Activated T-helper 1 cell treated with anti-CD3 and anti-CD28 coated beads, Interleukin-2, amount 50 U/mL, for 16 hours (primary cell): ENCODE measurements around the gene MX2.
"Not testable (repeated sequence)": the region's sequence is repeated elsewhere in the genome, so short reads cannot be mapped to it uniquely, and the experiment has no call there.

Source experiments
- DNase-seq, 2 donors: peaks; one replicate each; pipeline ENCODE4 v3.0.0-alpha.2; 2020; ENCODE audit warnings: low read depth in 1 of 2, low spot score in 1 of 2

Gene MX2, protein sequence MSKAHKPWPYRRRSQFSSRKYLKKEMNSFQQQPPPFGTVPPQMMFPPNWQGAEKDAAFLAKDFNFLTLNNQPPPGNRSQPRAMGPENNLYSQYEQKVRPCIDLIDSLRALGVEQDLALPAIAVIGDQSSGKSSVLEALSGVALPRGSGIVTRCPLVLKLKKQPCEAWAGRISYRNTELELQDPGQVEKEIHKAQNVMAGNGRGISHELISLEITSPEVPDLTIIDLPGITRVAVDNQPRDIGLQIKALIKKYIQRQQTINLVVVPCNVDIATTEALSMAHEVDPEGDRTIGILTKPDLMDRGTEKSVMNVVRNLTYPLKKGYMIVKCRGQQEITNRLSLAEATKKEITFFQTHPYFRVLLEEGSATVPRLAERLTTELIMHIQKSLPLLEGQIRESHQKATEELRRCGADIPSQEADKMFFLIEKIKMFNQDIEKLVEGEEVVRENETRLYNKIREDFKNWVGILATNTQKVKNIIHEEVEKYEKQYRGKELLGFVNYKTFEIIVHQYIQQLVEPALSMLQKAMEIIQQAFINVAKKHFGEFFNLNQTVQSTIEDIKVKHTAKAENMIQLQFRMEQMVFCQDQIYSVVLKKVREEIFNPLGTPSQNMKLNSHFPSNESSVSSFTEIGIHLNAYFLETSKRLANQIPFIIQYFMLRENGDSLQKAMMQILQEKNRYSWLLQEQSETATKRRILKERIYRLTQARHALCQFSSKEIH

GRCh38 chr21:41361786-41362604 is at the start of gene MX2:
Gene MX2 (plus strand): TSS chr21:41362027. CDS start chr21:41376907, 14,880 bp downstream.
- DNase-seq = peak; percentile 59 to 61

DNA sequence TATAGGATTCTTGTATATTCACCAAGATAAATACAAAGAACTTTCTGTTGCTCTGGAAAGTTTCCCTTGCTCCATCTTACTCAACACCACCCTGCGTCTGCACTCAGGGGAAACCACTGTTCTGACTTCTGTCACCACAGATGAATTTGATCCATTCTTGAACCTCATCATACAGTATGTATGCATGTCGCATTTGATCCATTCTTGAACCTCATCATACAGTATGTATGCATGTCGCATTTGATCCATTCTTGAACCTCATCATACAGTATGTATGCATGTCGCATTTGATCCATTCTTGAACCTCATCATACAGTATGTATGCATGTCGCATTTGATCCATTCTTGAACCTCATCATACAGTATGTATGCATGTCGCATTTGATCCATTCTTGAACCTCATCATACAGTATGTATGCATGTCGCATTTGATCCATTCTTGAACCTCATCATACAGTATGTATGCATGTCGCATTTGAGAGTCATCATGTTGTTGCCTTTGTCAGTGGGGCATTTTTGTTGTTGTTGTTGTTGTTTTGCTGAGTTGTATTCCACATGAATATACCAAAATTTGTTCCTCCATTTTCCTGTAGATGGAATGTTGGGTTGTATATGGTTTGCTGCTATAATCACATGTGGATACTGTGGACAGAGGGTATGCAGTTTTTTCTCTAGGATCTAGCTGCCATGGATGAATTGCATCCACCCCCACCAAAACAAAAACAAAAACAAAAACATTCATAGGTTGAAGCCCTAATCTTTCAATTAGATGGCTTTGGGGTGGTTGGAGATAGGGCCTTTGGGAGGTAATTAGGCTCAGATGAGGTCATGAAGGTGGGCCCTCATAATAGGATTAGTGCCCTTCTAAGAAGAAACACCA is 48.3 kb upstream of the MX2 start:
- DNase-seq = not testable (repeated sequence)

- DNase-seq = no peak
These were observed 46.1 kb upstream of the MX2 start for GRCh38 chr21:41315726-41316125.

DNA sequence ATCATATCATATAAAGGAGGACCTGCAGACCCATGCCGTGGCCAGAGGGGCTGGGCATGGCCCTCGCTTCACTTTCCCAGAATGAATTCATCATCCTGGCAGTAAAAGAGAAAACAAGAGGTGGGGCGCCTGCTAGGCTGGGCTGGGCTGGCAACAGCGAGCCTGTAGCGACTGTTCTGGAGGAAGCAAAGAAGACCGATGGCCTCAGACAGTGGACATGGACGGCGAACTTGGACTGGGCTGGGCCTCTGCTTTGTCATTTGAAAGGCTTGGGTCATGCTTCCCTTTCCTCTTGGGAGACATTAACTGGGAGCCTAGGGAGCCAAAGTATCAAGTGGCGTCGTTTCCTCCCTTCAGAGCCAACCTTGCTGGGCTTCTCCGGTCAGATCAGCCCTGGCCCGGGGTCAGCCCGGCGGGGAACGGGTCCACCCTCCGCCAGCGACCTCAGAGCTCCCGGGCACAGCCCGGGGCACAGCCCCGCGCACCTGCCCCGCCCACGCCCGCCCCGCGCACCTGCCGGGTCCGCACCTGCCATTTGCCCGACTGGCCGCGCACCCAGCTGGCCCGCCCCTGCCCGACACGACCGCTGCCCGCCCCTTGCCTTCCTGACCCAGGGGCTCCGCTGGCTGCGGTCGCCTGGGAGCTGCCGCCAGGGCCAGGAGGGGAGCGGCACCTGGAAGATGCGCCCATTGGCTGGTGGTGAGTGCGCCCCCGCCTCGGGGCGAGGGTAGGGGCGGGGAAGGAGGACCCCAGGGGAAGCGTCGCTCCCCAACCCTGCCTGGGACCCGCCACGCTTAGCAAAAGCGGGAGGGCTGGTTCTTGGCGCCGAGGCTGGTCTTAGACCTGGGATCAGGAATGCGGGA is 45.4 kb upstream of the MX2 start, which contains the start of gene FAM3B:
FAM3B (plus strand) TSS at position 602 of the 863 bp plus-strand sequence; CDS start at position 681, 79 bp downstream.
- DNase-seq = no peak

DNA sequence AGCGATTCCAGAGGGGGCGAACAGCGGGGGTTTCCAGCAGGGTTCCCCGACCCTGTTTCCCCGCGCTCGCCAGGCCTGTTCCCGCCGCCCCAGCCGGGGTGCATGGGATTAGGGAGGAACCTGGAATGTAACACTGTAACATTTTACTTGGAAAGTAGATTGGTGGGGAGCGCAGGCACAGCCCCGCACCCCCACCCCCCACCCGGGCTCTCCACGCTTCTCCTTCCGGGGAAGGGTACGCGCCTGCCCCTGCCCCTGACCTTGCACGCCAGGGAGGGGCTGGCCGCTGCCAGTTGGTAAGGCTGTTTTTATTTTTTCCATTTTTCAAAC is 44.8 kb upstream of the MX2 start:
- no peak for DNase-seq

- no peak for DNase-seq
These were observed 44.4 kb upstream of the MX2 start for GRCh38 chr21:41317458-41317857.

GRCh38 chr21:41318218-41318617 is 43.6 kb upstream of the MX2 start:
- DNase-seq = no peak

DNA sequence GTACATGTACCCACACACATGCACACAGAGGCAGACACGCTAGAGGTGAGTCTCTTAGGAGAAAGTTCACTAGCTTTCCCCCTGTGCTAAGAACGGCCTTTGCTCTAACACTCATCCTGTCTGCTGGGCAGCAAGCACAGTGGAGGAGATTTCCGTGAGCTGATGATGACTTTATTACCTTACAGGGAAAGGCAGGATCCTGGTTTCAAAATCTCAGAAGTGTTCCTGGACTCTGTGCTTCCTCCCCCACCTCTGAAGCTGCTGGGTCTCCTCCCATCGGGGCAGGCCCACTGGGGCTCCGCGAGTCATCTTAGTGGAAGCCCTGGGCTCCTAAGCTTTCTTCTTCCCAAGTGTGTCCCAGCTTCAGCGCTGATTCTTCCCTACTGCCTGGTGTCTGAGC is 42.6 kb upstream of the MX2 start:
- DNase-seq = no peak

GRCh38 chr21:41321211-41321907 is 40.5 kb upstream of the MX2 start:
- no peak for DNase-seq

GRCh38 chr21:41321908-41322495 is 39.8 kb upstream of the MX2 start:
- DNase-seq = no peak

DNA sequence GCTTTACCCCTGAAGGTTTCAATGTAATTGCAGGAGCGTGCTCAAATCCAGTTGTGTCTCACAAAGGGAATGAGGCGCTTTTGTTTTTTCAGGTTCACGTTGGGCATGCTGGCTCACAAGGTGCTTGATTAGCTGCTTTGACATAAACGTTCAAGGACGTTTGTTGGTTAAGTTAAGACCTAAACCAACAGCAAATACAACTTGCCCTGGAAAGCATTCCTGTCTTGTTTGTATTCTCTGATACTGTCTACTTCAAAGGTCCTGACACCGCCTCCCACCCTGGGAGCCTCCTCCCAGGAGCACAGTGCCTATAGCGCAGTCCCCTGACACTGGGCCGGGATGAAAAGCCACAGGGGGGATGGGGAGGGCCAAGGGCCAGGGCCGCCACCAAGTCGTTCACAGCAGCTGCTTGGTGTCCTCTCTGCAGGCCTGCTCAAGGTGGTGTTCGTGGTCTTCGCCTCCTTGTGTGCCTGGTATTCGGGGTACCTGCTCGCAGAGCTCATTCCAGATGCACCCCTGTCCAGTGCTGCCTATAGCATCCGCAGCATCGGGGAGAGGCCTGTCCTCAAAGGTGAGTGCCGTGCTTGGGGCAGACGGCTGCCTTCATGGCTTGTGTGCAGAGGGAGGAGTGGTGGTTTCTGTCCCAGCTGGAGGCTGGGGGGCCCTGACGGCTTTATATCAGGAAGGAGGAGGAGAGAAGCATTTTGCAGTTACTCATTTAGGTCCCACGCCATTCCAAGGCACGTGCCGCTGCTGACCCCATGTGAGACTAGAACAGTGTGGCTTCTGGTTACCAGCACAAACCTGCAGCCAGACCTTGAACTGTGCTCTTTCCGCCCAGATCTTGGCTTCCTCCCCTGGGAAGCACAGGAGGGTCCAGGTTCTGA is 39.1 kb upstream of the MX2 start:
- DNase-seq = no peak

DNA sequence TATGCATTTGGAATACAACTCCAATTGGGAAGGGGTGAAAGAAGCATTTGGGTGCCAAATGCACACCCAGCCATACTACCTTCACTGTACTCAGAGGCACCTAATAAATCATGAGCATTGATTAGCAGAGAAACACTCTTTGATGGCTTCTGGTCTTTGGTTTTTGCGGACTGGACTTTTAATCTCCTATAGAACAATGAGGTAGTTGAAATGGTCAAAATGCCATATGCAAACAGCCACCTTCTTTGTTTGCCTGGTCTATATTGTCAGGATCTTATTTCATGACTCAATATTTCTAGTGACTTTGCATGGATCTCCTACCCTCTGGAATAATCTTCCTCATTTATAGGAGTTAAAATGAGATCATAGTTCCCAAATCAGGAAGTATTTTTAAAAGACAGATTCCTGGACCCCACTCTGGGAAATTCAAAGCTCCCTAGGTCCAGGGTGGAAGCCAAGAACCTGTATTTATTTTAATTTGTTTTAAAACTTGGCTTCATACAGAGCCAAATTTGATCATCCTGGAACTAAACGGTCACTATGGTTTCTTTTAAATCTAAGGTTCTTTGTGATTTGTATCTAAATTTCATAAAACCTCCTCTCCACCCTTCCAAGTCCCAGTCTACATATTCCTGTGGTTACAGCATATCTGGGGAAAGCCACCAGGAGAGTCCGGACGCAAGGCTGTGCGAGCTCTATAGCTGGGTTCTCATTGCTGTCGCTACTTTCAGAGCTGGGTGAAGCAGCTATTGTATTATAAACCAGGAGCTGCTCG is 36.5 kb upstream of the MX2 start:
- no peak for DNase-seq

GRCh38 chr21:41326414-41327080 is 35.3 kb upstream of the MX2 start:
- no peak for DNase-seq

DNA sequence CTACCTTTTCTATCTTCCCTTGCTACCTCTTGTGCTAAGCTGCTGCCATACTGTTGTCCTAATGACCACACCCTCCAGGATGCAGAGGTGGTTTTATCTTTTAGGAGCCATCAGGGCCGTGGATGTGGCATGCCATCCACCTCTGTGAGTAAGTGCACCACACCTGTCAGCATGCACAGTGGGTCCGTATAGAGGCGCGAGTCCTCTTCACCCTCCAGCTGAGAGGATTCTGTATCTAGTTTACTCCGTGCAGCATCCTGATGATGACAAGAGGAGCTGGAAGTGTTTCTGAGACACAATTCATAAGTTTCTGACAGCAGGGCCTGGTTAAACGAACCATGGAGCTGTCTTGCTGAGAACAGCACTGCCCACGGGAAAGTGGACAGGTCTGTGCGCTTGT is 34.1 kb upstream of the MX2 start:
- no peak for DNase-seq

DNA sequence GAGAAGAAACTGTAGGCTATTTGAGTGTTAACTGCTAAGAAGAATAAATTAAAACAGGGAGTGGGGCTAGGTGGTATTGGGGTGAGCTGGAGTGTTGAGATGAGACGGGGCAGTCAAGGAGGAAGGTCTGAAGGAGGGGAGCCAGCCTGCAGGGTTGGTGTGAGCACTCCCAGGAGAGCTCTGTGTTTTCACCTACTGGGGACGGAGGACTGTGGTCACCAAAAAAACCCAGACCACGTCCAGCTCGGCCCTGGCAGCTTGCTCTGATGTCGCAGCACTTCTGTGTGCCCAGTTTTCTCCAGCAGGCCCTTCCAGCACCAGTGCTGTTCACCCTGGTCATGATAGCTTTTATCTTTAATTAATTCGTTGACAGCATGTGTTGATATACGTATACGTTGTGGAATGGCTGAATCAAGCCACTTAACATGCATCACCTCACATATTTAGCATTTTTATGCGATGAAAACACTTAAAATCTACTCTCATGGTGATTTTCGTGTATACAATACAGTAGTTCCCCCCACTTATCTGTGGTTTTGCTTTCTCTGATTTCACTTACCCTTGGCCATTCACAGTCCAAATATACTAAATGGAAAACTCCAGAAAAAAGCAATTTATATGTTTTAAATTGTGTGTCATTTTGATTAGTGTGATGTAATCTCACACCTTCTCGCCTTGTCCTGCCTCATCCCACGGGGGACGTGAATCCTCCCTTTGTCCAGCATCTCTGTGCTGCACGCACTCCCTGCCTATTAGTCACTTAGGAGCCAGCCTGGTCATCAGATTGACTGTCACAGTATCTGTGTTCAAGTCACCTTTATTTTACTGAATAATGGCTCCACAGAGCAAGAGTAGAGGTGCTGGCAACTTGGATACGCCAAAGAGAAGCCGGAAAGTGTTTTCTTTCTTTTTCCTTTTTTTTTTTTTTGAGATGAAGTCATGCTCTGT is 32.9 kb upstream of the MX2 start:
- DNase-seq = no peak
